ENCODE measurements around the gene KRTAP4-9.
"Not testable (repeated sequence)": the region's sequence is repeated elsewhere in the genome, so short reads cannot be mapped to it uniquely, and the experiment has no call there.

- TF ChIP-seq POLR2A, CTCF (IDR thresholded peaks at IDR 0.05): not testable (repeated sequence)
These were observed 21.8 kb upstream of the KRTAP4-9 start for GRCh38 chr17:41083427-41083826.
